H1 (cell line): ENCODE data around the gene TMEM181. TPM values are rescaled to one million over a fixed set of nuclear protein-coding genes. Genes with fewer than 3 reads are reported as not detected.

ENCODE experiments used
- CTCF ChIA-PET: fragments of 300-600 bp; sonication (Branson Sonifier 250); formaldehyde crosslinking; loops from one replicate; lab custom pipeline; 2021; ENCODE audit not compliant: partially characterized antibody; lab: Charles Lee
- POLR2A ChIA-PET: fragments of 300-600 bp; sonication (Branson Sonifier 250); formaldehyde crosslinking; loops from one replicate; lab custom pipeline; 2021; ENCODE audit warnings: inconsistent platforms; ENCODE audit not compliant: partially characterized antibody; lab: Charles Lee
- DNase-seq, 2 experiments: peaks; one replicate each; pipeline versions ENCODE4 v3.0.0 to v3.0.0-alpha.2; 2010 to 2022; ENCODE audit warnings: low spot score in 2 of 2, low read depth in 1 of 2, mixed read lengths in 1 of 2
- FAIRE-seq: peaks from 2 replicates; lab custom pipeline; 2011; peaks lifted over from hg19 to GRCh38; lab: Jason Lieb, UNC
- H2AFZ ChIP-seq: 2 replicates; pipeline ENCODE4 v1.8.1; 2012; ENCODE audit warnings: low read length, inconsistent platforms
- H2AK5ac ChIP-seq: 2 replicates; pipeline ENCODE4 v1.6.1; 2013; ENCODE audit warnings: low read depth, low read length
- H2BK120ac ChIP-seq: replicated peaks from 2 replicates; pipeline ENCODE3; 2013; ENCODE audit warnings: low read depth, low read length, inconsistent platforms
- H2BK12ac ChIP-seq: 2 replicates; pipeline ENCODE4 v1.6.1; 2013; ENCODE audit warnings: low read depth, low read length
- H2BK15ac ChIP-seq: 2 replicates; pipeline ENCODE4 v1.6.1; 2013; ENCODE audit warnings: low read length
- H2BK20ac ChIP-seq: 2 replicates; pipeline ENCODE4 v1.6.1; 2013; ENCODE audit warnings: low read length
- H2BK5ac ChIP-seq: 2 replicates; pipeline ENCODE4 v1.6.1; 2013; ENCODE audit warnings: low read depth, low read length
- H3K14ac ChIP-seq: 2 replicates; pipeline ENCODE4 v1.6.1; 2013; ENCODE audit warnings: inconsistent platforms; ENCODE audit not compliant: insufficient read length
- H3K18ac ChIP-seq: 2 replicates; pipeline ENCODE4 v1.6.1; 2013; ENCODE audit warnings: low read length; ENCODE audit errors: extremely low read depth
- H3K23ac ChIP-seq: 2 replicates; pipeline ENCODE4 v1.6.1; 2013; ENCODE audit warnings: inconsistent platforms; ENCODE audit not compliant: insufficient read length
- H3K23me2 ChIP-seq: 2 replicates; pipeline ENCODE4 v1.6.1; 2013; ENCODE audit warnings: low read depth, low read length
- H3K27ac ChIP-seq: 2 replicates; pipeline ENCODE4 v1.6.1; 2011; ENCODE audit warnings: low read depth, low read length, inconsistent platforms
- H3K27me3 ChIP-seq, 4 experiments: replicated peaks in 1 of 4; 1 replicate in 1 of 4; 2 replicates in 3 of 4; pipeline versions ENCODE4 v1.6.1 to v1.8.1; 2011 to 2013; ENCODE audit warnings: low read length in 3 of 4, mild to moderate bottlenecking in 3 of 4, inconsistent platforms in 2 of 4, mixed read lengths in 2 of 4, moderate library complexity in 1 of 4; ENCODE audit not compliant: control insufficient read depth in 3 of 4, insufficient read depth in 3 of 4; ENCODE audit errors: extremely low read depth in 1 of 4
- H3K36me3 ChIP-seq, 4 experiments: 2 replicates each; pipeline versions ENCODE4 v1.6.1 to v1.8.1; 2011 to 2013; ENCODE audit warnings: mild to moderate bottlenecking in 4 of 4, low read length in 3 of 4, moderate library complexity in 2 of 4, control low read depth in 1 of 4, inconsistent platforms in 1 of 4; ENCODE audit not compliant: insufficient read depth in 4 of 4, control insufficient read depth in 2 of 4
- H3K4ac ChIP-seq: replicated peaks from 2 replicates; pipeline ENCODE3; 2013; ENCODE audit warnings: low read length, low read depth, mixed read lengths, inconsistent platforms; ENCODE audit not compliant: insufficient read length
- H3K4me1 ChIP-seq, 4 experiments: replicated peaks in 1 of 4; 1 replicate in 1 of 4; 2 replicates in 3 of 4; pipeline versions ENCODE4 v1.6.1 to v1.8.1; 2011 to 2013; ENCODE audit warnings: low read length in 3 of 4, inconsistent platforms in 2 of 4, mixed read lengths in 1 of 4; ENCODE audit not compliant: insufficient read depth in 4 of 4, control insufficient read depth in 3 of 4
- H3K4me2 ChIP-seq, 2 experiments: 2 replicates each; pipeline versions ENCODE4 v1.6.1 to v1.8.1; 2011 to 2013; ENCODE audit warnings: low read depth in 2 of 2, low read length in 2 of 2, control low read depth in 1 of 2, inconsistent platforms in 1 of 2, mild to moderate bottlenecking in 1 of 2; ENCODE audit not compliant: insufficient read depth in 1 of 2
- H3K4me3 ChIP-seq, 4 experiments: fragments of 200-600, 300-600 bp in 1 of 4; sonication (generic), shearing (Covaris generic), sonication (Bioruptor Twin) in 1 of 4; 2 replicates each; pipeline versions ENCODE4 v1.5.1 to v1.8.1; 2011 to 2016; ENCODE audit warnings: low read length in 4 of 4, low read depth in 3 of 4, control low read depth in 2 of 4, inconsistent platforms in 2 of 4, mild to moderate bottlenecking in 2 of 4, mixed read lengths in 1 of 4, moderate library complexity in 1 of 4; ENCODE audit not compliant: insufficient read depth in 2 of 4; ENCODE audit errors: extremely low read depth in 1 of 4
- H3K56ac ChIP-seq: replicated peaks from 2 replicates; pipeline ENCODE3; 2013; ENCODE audit warnings: low read depth, mild to moderate bottlenecking, mixed read lengths, low read length, inconsistent platforms; ENCODE audit not compliant: insufficient read length
- H3K79me1 ChIP-seq: 2 replicates; pipeline ENCODE4 v1.6.1; 2013; ENCODE audit warnings: low read depth, low read length, control low read depth
- H3K79me2 ChIP-seq, 2 experiments: 2 replicates each; pipeline versions ENCODE4 v1.6.1 to v1.8.1; 2012 to 2013; ENCODE audit warnings: low read length in 2 of 2, mild to moderate bottlenecking in 2 of 2, inconsistent platforms in 1 of 2; ENCODE audit not compliant: insufficient read depth in 2 of 2, control insufficient read depth in 1 of 2
- H3K9ac ChIP-seq, 4 experiments: replicated peaks in 1 of 4; 1 replicate in 1 of 4; 2 replicates in 3 of 4; pipeline versions ENCODE4 v1.6.1 to v1.8.1; 2011 to 2013; ENCODE audit warnings: low read depth in 3 of 4, low read length in 3 of 4, control low read depth in 2 of 4, mild to moderate bottlenecking in 2 of 4, moderate library complexity in 2 of 4, inconsistent platforms in 1 of 4; ENCODE audit errors: extremely low read depth in 1 of 4
- H3K9me3 ChIP-seq, 2 experiments: 2 replicates each; pipeline versions ENCODE4 v1.6.1 to v1.8.1; 2012 to 2013; ENCODE audit warnings: mild to moderate bottlenecking in 2 of 2, moderate library complexity in 2 of 2, control low read depth in 1 of 2, inconsistent platforms in 1 of 2, low read depth in 1 of 2, low read length in 1 of 2, mixed read lengths in 1 of 2; ENCODE audit not compliant: insufficient read depth in 2 of 2
- H4K20me1 ChIP-seq, 2 experiments: replicated peaks in 1 of 2; 2 replicates each; pipeline versions ENCODE3 to v1.8.1; 2011 to 2013; ENCODE audit warnings: inconsistent platforms in 2 of 2, low read length in 2 of 2, mild to moderate bottlenecking in 1 of 2; ENCODE audit not compliant: insufficient read depth in 2 of 2, control insufficient read depth in 1 of 2
- H4K5ac ChIP-seq: 2 replicates; pipeline ENCODE4 v1.6.1; 2013; ENCODE audit warnings: low read length, low read depth, mixed read lengths, inconsistent platforms; ENCODE audit not compliant: insufficient read length
- H4K8ac ChIP-seq: 2 replicates; pipeline ENCODE4 v1.8.0; 2013; ENCODE audit warnings: mild to moderate bottlenecking, moderate library complexity, low read length, inconsistent platforms; ENCODE audit not compliant: insufficient read depth; ENCODE audit errors: extremely low read depth
- H4K91ac ChIP-seq: replicated peaks from 2 replicates; pipeline ENCODE3; 2013; ENCODE audit warnings: low read length, mixed read lengths, inconsistent platforms; ENCODE audit not compliant: insufficient read length
- KDM4A ChIP-seq: IDR thresholded peaks from one replicate; pipeline ENCODE4 v1.7.1; 2012; ENCODE audit warnings: low read depth, mild to moderate bottlenecking, moderate library complexity, low read length, inconsistent platforms; ENCODE audit not compliant: severe bottlenecking
- RBBP5 ChIP-seq: IDR thresholded peaks from 2 replicates; pipeline ENCODE4 v1.7.1; 2012; ENCODE audit warnings: low read depth, mild to moderate bottlenecking, inconsistent platforms, low read length, moderate library complexity, borderline replicate concordance
- SIN3A ChIP-seq, 2 experiments: IDR thresholded peaks in 1 of 2; conservative IDR thresholded peaks in 1 of 2; 2 replicates each; pipeline ENCODE4 v1.6.1; 2011 to 2012; ENCODE audit warnings: low read length in 2 of 2, improper control_type of control experiment in 1 of 2, low read depth in 1 of 2, mild to moderate bottlenecking in 1 of 2
- YY1 ChIP-seq: IDR thresholded peaks from 2 replicates; pipeline ENCODE4 v1.6.1; 2011; ENCODE audit warnings: low read depth, mild to moderate bottlenecking, low read length
- WGBS, 2 experiments: shearing (Covaris generic) in 1 of 2; methylation state at CpG; one replicate each; pipeline versions ENCODE4 v1.1.6 to v1.1.7; 2013 to 2015; ENCODE audit warnings: low lambda C conversion rate in 2 of 2, mixed read lengths in 2 of 2, inconsistent platforms in 1 of 2, low coverage in 1 of 2, missing lambda C conversion rate in 1 of 2; ENCODE audit not compliant: insufficient replicate concordance in 2 of 2, insufficient coverage in 1 of 2, insufficient read length in 1 of 2; ENCODE audit errors: extremely low coverage in 1 of 2, missing lambda C conversion rate in 1 of 2; 5-methylcytosine and 5-hydroxymethylcytosine counted together
- polyA plus RNA-seq, 7 experiments: library from polyadenylated mRNA; depleted of rRNA in 3 of 7; stranded (reverse) in 5 of 7; unstranded in 2 of 7; fragments of >200 nt in 5 of 7; fragments of 200-250 nt in 2 of 7; gene quantifications; 1 replicate in 5 of 7; 2 replicates in 1 of 7; 4 replicates in 1 of 7; pipeline versions ENCODE4 v1.2.1 to v1.2.3, GENCODE V29; 2011 to 2013; ENCODE audit warnings: missing spikeins in 2 of 7, mixed read lengths in 2 of 7
- total RNA-seq: library from RNA; stranded (reverse); fragmentation: NEBNext Ultra II Directional; extraction: Animal tissue kit (Norgen Biotek cat#: 25700); gene quantifications from 2 replicates; pipeline ENCODE4 v1.2.1, GENCODE V29; 2021
- TF ChIP-seq, protein P1 (sequence below): IDR thresholded peaks from 2 replicates; pipeline ENCODE4 v1.6.1; 2012; ENCODE audit warnings: inconsistent platforms

The TMEM181 gene
- total and polyA plus RNA-seq, 2 of the 8 experiments (the other 6 are each of a cell fraction or from before 2014, with no cell fraction given): 8.6 to 19.0 TPM

DNA sequence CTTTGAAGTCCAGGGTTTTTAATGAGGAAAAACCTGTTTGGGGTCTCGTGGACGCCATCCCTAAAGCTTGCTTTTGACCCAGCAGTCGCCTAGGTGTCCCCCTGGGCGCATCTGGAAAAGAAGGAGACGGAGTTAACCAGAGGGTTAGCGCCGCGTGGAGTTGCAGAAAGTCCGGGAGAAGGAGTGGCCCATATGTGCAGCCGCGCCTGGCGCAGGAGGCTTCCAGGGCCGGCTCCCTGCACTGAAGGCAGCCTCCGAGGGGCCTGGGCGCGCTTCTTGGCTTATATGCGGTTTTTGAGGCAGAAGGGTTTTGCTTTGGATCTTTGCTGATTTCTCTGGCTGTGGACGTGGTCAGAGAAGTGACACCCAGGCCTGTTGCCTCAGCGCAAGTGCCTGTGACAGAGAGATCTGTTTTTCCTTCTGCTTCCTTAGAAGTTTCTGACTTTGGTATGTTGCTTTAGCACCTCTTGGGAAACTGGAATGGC is 987 bp downstream of the TMEM181 start:
- Histone ChIP-seq H3K23me2 (peaks cover 3% of the 10 kb centered on the region; the same call in 1 of the 2 replicates), H2AK5ac (no peak overlapping the region), H3K27me3 (no peaks in the 10 kb centered on the region), H2BK120ac (no peak overlapping the region)
- DNase-seq: no peak
- TF ChIP-seq KDM4A: peak; percentile 2
- no peak for TF ChIP-seq RBBP5
- no peak for TF ChIP-seq YY1
- TF ChIP-seq, protein P1, sequence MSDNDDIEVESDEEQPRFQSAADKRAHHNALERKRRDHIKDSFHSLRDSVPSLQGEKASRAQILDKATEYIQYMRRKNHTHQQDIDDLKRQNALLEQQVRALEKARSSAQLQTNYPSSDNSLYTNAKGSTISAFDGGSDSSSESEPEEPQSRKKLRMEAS: peak; percentile 51; the same call in 1 of the 2 replicates
- no peak for TF ChIP-seq SIN3A (conservative IDR thresholded peaks at IDR 0.05 in 1 of 2, IDR thresholded peaks at IDR 0.05 in 1 of 2; ENCODE audit: low read depth in 1 of 2, low read length in 2 of 2)
- TF ChIP-seq, all 59 proteins: peak for 2
- Histone ChIP-seq H4K91ac (no peak overlapping the region), H4K5ac (no peak overlapping the region), H2BK20ac (no peak overlapping the region), H3K4me1 (peaks cover 5 to 9% (median 8%) of the 10 kb centered on the region in 4 experiments; a peak in 6 of 7 replicates), H3K4ac (no peak overlapping the region), H3K4me2 (peak overlapping the region; percentile 80 to 83), H4K8ac (no peak overlapping the region), H3K4me3 (peak overlapping the region; percentile 58 to 95 (median 66)), H3K79me1 (peaks cover 25% of the 10 kb centered on the region), H2AFZ (0 out of 2 replicates have a peak overlapping the region, but pooled peaks have one; percentile 13), H3K9me3 (no peaks in the 10 kb centered on the region), H2BK15ac (no peak overlapping the region), H3K36me3 (no peaks in the 10 kb centered on the region), H3K14ac (no peak overlapping the region), H3K56ac (no peak overlapping the region), H3K79me2 (peaks cover 7 to 52% of the 10 kb centered on the region in 2 experiments; a peak in 3 of 4 replicates), H2BK5ac (no peak overlapping the region), H3K23ac (no peak overlapping the region), H3K9ac (peak overlapping the region in 3 of 4 experiments; percentile 15 to 85 (median 75); a peak in 5 of 7 replicates), H3K18ac (no peak overlapping the region), H4K20me1 (peaks cover 19 to 29% of the 10 kb centered on the region in 2 experiments), H3K27ac (no peak overlapping the region), H2BK12ac (no peak overlapping the region)
- ChIA-PET POLR2A (interaction anchor here (0.9 to 3.1 kb wide), 2 partner anchors 21 to 334 kb away, joined by 3 to 19 read pairs; no protein-coding TSS in a partner anchor), CTCF (interaction anchor here (1.0 to 1.1 kb wide), 2 partner anchors 41 to 130 kb away, joined by 3 to 5 read pairs; no protein-coding TSS in a partner anchor)
- 27% methylated on average over 19 of the region's 19 CpGs; no CpG with 5 or more reads in 1 of the 2 experiments for WGBS, 2 experiments
- FAIRE-seq: no peak
